ENCODE measurements around the gene TSPAN9. TPM values are rescaled to one million over a fixed set of nuclear protein-coding genes. Genes with fewer than 3 reads are reported as not detected.

TSPAN9 gene
- polyA plus RNA-seq, 1 donor (not counting 4 experiments of a cell fraction or from before 2014, with no cell fraction given) = 27.5 TPM

DNA sequence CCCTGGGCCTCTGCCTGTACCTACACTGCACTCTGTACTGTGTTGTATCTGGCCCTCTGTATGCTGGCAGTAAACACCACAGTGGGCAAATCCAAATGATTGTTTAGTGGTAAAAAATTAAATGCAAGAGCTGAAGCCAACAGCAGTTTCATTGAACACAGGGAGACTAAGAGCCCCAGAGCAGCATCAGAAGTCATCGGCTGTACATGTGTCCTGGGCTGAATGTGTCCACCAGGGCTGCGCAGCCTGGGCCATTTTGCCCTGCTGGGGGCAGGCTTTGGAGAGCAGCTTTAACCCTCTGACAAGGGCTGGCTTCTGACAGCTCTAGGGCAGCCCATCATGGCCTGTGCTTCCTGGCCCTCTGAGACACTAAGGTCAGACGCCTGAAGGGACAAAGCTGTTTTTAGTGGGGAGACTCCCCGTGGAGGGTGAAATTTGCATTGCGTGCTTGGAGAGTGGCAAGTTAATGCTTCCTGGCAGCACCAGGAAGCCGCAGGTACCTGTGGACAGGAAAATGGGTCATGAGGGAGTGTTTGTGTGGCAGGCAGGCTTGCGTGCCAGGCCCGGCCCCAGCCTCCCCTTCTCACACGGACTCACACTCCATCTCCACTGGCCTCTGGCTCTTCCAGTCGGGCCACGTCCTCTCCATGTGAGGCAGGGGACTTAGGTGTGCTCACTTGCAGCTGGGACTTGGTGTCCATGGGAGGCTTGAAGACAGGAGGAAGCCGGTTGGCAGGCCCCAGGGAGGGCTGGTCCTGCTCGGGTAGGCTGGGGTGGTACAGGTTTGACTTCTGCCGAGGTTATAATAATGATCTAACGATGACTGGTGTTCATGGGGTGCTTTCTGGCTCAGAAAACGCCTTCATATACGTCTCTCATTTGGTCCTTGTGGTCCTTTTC, 150.1 kb downstream of the TSPAN9 start:
- Histone ChIP-seq H3K79me2 (ENCODE audit: control insufficient read depth, insufficient read depth, low read length) (no peaks in the 10 kb centered on the region), H3K27me3 (ENCODE audit: control insufficient read depth, extremely low read depth, insufficient read depth, low read length) (no peaks in the 10 kb centered on the region), H3K9ac (ENCODE audit: control insufficient read depth, extremely low read depth, insufficient read depth, low read length) (no peak overlapping the region), H2AFZ (ENCODE audit: control insufficient read depth, low read length) (no peak overlapping the region), H3K36me3 (ENCODE audit: control insufficient read depth in 2 of 2, extremely low read depth in 1 of 2, insufficient read depth in 2 of 2, low read length in 2 of 2) (peaks cover 0 to 3% of the 10 kb centered on the region in 2 experiments), H3K4me1 (ENCODE audit: control insufficient read depth, extremely low read depth, insufficient read depth, low read length) (no peaks in the 10 kb centered on the region), H4K20me1 (ENCODE audit: control insufficient read depth, extremely low read depth, insufficient read depth, low read length) (no peaks in the 10 kb centered on the region), H3K9me1 (ENCODE audit: control insufficient read depth, extremely low read depth, insufficient read depth, low read length) (no peaks in the 10 kb centered on the region), H3K4me3 (ENCODE audit: control insufficient read depth in 2 of 3, extremely low read depth in 1 of 3, insufficient read depth in 2 of 3, low read depth in 1 of 3, low read length in 3 of 3) (no peak overlapping the region), H3K4me2 (ENCODE audit: control insufficient read depth, extremely low read depth, insufficient read depth, low read depth, low read length) (no peak overlapping the region), H3K27ac (ENCODE audit: control insufficient read depth, insufficient read depth, low read length) (no peak overlapping the region), H3K9me3 (ENCODE audit: control insufficient read depth, low read depth, low read length) (no peaks in the 10 kb centered on the region)
- FAIRE-seq = no peak
- DNase-seq (ENCODE audit: low read depth, low spot score) = no peak
- TF ChIP-seq, protein P1, sequence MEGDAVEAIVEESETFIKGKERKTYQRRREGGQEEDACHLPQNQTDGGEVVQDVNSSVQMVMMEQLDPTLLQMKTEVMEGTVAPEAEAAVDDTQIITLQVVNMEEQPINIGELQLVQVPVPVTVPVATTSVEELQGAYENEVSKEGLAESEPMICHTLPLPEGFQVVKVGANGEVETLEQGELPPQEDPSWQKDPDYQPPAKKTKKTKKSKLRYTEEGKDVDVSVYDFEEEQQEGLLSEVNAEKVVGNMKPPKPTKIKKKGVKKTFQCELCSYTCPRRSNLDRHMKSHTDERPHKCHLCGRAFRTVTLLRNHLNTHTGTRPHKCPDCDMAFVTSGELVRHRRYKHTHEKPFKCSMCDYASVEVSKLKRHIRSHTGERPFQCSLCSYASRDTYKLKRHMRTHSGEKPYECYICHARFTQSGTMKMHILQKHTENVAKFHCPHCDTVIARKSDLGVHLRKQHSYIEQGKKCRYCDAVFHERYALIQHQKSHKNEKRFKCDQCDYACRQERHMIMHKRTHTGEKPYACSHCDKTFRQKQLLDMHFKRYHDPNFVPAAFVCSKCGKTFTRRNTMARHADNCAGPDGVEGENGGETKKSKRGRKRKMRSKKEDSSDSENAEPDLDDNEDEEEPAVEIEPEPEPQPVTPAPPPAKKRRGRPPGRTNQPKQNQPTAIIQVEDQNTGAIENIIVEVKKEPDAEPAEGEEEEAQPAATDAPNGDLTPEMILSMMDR (optimal IDR thresholded peaks at IDR 0.05 in 1 of 3, IDR thresholded peaks at IDR 0.05 in 1 of 3, conservative IDR thresholded peaks at IDR 0.05 in 1 of 3; ENCODE audit: extremely low read depth in 1 of 3, insufficient read depth in 2 of 3, low read length in 3 of 3) = no peak
- no peak for TF ChIP-seq EZH2 (IDR thresholded peaks at IDR 0.05; ENCODE audit: low read length)
- dilution Hi-C loops (cut with MboI; ENCODE audit: extremely low pct_ligation_motif_present, low sequenced_read_pairs) = no loop called here

DNA sequence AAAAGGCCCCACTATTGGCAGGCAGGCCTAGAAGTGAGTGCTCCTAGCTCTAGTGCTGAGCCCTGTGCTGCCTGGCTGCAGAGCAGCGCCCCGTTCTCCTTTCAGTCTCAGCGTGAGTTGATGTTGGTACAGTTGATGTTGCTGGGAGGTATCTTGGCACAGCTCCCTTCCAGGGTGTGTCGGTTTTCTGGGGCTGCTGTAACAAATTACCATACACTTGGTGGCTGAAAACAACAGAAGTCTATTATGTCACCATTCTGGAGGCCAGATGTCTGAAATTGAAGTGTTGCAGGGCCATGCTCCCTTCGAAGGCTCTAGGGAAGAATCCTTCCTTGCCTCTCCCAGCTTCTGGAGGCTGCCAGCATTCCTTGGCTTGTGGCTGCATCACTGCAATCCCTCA, 151.4 kb downstream of the TSPAN9 start:
- dilution Hi-C loops (cut with MboI; ENCODE audit: extremely low pct_ligation_motif_present, low sequenced_read_pairs) = no loop called here
- H3K9ac ChIP-seq (ENCODE audit: control insufficient read depth, extremely low read depth, insufficient read depth, low read length) = no peak overlapping the region
- DNase-seq (ENCODE audit: low read depth, low spot score) = no peak
- no peaks in the 10 kb centered on the region for H3K27me3 ChIP-seq (ENCODE audit: control insufficient read depth, extremely low read depth, insufficient read depth, low read length)
- FAIRE-seq = no peak
- no peaks in the 10 kb centered on the region for H3K9me3 ChIP-seq (ENCODE audit: control insufficient read depth, low read depth, low read length)
- no peak overlapping the region for H3K27ac ChIP-seq (ENCODE audit: control insufficient read depth, insufficient read depth, low read length)
- H3K36me3 ChIP-seq (ENCODE audit: control insufficient read depth in 2 of 2, extremely low read depth in 1 of 2, insufficient read depth in 2 of 2, low read length in 2 of 2) = peaks cover 0 to 3% of the 10 kb centered on the region in 2 experiments
- H2AFZ ChIP-seq (ENCODE audit: control insufficient read depth, low read length) = no peak overlapping the region
- H3K79me2 ChIP-seq (ENCODE audit: control insufficient read depth, insufficient read depth, low read length) = no peaks in the 10 kb centered on the region
- H3K4me2 ChIP-seq (ENCODE audit: control insufficient read depth, extremely low read depth, insufficient read depth, low read depth, low read length) = no peak overlapping the region
- H3K4me3 ChIP-seq (ENCODE audit: control insufficient read depth in 2 of 3, extremely low read depth in 1 of 3, insufficient read depth in 2 of 3, low read depth in 1 of 3, low read length in 3 of 3) = no peak overlapping the region
- no peaks in the 10 kb centered on the region for H4K20me1 ChIP-seq (ENCODE audit: control insufficient read depth, extremely low read depth, insufficient read depth, low read length)
- no peaks in the 10 kb centered on the region for H3K9me1 ChIP-seq (ENCODE audit: control insufficient read depth, extremely low read depth, insufficient read depth, low read length)
- TF ChIP-seq, protein P1 (optimal IDR thresholded peaks at IDR 0.05 in 1 of 3, IDR thresholded peaks at IDR 0.05 in 1 of 3, conservative IDR thresholded peaks at IDR 0.05 in 1 of 3; ENCODE audit: extremely low read depth in 1 of 3, insufficient read depth in 2 of 3, low read length in 3 of 3) = no peak
- H3K4me1 ChIP-seq (ENCODE audit: control insufficient read depth, extremely low read depth, insufficient read depth, low read length) = no peaks in the 10 kb centered on the region
